Tibial nerve (tissue), 4 donors: ENCODE results near the gene TMEM232. TPM values are rescaled to one million over a fixed set of nuclear protein-coding genes. Genes with fewer than 3 reads are reported as not detected.

Experiments
- DNase-seq, 2 donors: peaks; one replicate each; pipeline ENCODE4 v3.0.0-alpha.2; 2019; ENCODE audit warnings: low spot score in 2 of 2
- H3K27ac ChIP-seq, 4 donors: fragments of 200-600 bp; sonication (generic) in 3 of 4; one replicate each; pipeline ENCODE4 v1.5.1; 2017 to 2019; ENCODE audit warnings: mild to moderate bottlenecking in 1 of 4
- H3K27me3 ChIP-seq, 2 donors: fragments of 200-600 bp; sonication (generic) in 1 of 2; one replicate each; pipeline versions ENCODE4 v1.5.1 to v1.6.0; 2017 to 2019
- H3K36me3 ChIP-seq, 3 donors: fragments of 200-600 bp; sonication (generic); one replicate each; pipeline ENCODE4 v1.5.1; 2018 to 2019
- H3K4me1 ChIP-seq, 4 donors: fragments of 200-600 bp; sonication (generic) in 3 of 4; one replicate each; pipeline ENCODE4 v1.5.1; 2017 to 2019
- H3K4me3 ChIP-seq, 4 donors: fragments of 200-600 bp; sonication (generic) in 3 of 4; one replicate each; pipeline ENCODE4 v1.5.1; 2017 to 2019; ENCODE audit warnings: mild to moderate bottlenecking in 1 of 4, moderate library complexity in 1 of 4
- H3K9me3 ChIP-seq, 4 donors: fragments of 200-600 bp; sonication (generic) in 3 of 4; one replicate each; pipeline ENCODE4 v1.5.1; 2017 to 2019
- EP300 ChIP-seq, 2 donors: sonication (generic); formaldehyde crosslinking; IDR thresholded peaks; one replicate each; pipeline ENCODE4 v1.6.1; 2017; ENCODE audit warnings: antibody characterized with exemption in 2 of 2, mild to moderate bottlenecking in 1 of 2
- POLR2A ChIP-seq, 2 donors: fragments of 450-650 bp; IDR thresholded peaks; one replicate each; pipeline ENCODE4 v1.6.1; 2017; ENCODE audit warnings: antibody characterized with exemption in 2 of 2, mild to moderate bottlenecking in 2 of 2, moderate library complexity in 2 of 2
- WGBS, 2 donors: methylation state at CpG; one replicate each; pipeline ENCODE4 v1.1.5; 2018; 5-methylcytosine and 5-hydroxymethylcytosine counted together
- total RNA-seq, 4 donors: library from RNA; depleted of rRNA; stranded (reverse); fragments of >200 nt; gene quantifications; one replicate each; pipeline ENCODE4 v1.1.0, GENCODE V29; 2016
- TF ChIP-seq, protein P1 (sequence below), 5 experiments: fragments of 200-600 bp in 3 of 5; fragments of 450-650 bp in 2 of 5; sonication (generic) in 3 of 5; IDR thresholded peaks; one replicate each; pipeline ENCODE4 v1.5.1; 2016 to 2019; ENCODE audit warnings: antibody characterized with exemption in 5 of 5, mild to moderate bottlenecking in 3 of 5, moderate library complexity in 2 of 5

TMEM232 gene
- total RNA-seq, 4 donors from 2014 or later, result 1.7 to 14.4 (median 4.1) TPM

DNA sequence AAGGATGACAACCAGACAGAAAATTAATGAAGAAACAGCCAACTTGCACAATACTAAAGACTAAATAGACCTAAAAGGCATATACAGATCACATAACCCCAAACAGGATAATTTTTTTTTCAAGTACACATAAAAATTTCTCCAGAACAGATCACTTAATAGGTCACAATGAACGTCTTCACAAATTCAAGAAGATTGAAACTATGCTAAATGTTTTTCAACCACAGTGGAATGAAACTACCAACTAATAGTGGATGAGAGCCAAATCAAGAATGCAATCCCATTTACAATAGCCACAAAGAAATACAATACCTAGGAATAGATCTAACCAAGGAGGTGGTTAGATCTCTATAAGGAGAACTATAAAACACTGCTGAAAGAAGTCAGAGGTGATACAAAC is 145.8 kb downstream of the TMEM232 start:
- no peak overlapping the region for H3K4me3 ChIP-seq
- peaks cover 0 to 3% (median 0%) of the 10 kb centered on the region in 3 donors for H3K36me3 ChIP-seq
- H3K9me3 ChIP-seq, result peaks cover 0 to 11% (median 0%) of the 10 kb centered on the region in 4 donors
- DNase-seq, result no peak
- TF ChIP-seq POLR2A (IDR thresholded peaks at IDR 0.05) (no peak), EP300 (IDR thresholded peaks at IDR 0.05) (no peak)
- TF ChIP-seq, protein P1, sequence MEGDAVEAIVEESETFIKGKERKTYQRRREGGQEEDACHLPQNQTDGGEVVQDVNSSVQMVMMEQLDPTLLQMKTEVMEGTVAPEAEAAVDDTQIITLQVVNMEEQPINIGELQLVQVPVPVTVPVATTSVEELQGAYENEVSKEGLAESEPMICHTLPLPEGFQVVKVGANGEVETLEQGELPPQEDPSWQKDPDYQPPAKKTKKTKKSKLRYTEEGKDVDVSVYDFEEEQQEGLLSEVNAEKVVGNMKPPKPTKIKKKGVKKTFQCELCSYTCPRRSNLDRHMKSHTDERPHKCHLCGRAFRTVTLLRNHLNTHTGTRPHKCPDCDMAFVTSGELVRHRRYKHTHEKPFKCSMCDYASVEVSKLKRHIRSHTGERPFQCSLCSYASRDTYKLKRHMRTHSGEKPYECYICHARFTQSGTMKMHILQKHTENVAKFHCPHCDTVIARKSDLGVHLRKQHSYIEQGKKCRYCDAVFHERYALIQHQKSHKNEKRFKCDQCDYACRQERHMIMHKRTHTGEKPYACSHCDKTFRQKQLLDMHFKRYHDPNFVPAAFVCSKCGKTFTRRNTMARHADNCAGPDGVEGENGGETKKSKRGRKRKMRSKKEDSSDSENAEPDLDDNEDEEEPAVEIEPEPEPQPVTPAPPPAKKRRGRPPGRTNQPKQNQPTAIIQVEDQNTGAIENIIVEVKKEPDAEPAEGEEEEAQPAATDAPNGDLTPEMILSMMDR (IDR thresholded peaks at IDR 0.05), result no peak
- H3K4me1 ChIP-seq, result no peaks in the 10 kb centered on the region
- 59 to 60% methylated on average over 1 of the region's 1 CpG for WGBS, 2 donors
- H3K27ac ChIP-seq, result no peak overlapping the region
- H3K27me3 ChIP-seq, result no peaks in the 10 kb centered on the region

DNA sequence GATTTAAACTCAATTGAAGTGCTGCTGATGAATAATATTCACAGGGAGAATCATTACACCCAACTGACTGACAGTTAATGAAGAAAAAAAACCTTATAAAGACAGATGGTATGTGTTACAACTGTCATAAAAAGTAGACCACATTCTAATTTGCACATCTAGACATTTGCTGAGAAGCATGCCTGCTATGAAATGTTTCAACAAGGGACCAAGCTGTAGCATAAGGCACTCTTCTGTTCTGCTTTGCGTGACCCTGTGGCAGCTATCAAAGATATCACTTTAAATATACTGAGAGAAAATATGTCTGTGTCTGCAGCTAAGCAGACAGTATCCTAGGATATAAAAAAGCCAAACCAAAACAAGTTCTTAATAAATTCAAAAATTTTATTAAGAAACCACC is 153.7 kb downstream of the TMEM232 start:
- DNase-seq, result no peak
- Histone ChIP-seq H3K36me3 (peaks cover 0 to 14% (median 0%) of the 10 kb centered on the region in 3 donors), H3K9me3 (no peaks in the 10 kb centered on the region), H3K27me3 (no peaks in the 10 kb centered on the region), H3K27ac (no peak overlapping the region), H3K4me1 (no peaks in the 10 kb centered on the region), H3K4me3 (no peak overlapping the region)
- TF ChIP-seq, protein P1 (IDR thresholded peaks at IDR 0.05), result no peak
- TF ChIP-seq EP300 (IDR thresholded peaks at IDR 0.05) (no peak), POLR2A (IDR thresholded peaks at IDR 0.05) (no peak)
- 62 to 63% methylated on average over 1 of the region's 1 CpG for WGBS, 2 donors

DNA sequence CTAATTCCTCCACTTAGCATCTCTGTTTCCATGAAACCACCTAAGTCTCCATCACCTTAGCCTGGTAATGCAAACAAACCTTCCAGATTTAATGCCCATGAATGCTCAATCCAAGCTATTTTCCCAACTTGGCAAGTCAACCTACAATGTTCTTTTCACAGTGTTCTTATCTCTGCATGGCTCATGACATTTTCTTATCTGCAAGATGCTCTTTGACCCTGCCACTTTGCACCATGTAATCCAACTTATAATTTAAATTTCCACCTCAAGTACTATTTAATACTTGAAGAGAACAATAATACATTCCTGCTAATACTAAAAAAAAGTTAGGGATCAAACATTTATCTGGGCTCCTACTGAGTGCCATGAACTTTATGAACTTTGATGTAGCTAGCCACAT is 164.3 kb downstream of the TMEM232 start:
- Histone ChIP-seq H3K36me3 (no peaks in the 10 kb centered on the region), H3K27ac (no peak overlapping the region)
- TF ChIP-seq, protein P1 (IDR thresholded peaks at IDR 0.05), result no peak
- TF ChIP-seq EP300 (IDR thresholded peaks at IDR 0.05), result no peak
- TF ChIP-seq POLR2A (IDR thresholded peaks at IDR 0.05), result no peak

DNA sequence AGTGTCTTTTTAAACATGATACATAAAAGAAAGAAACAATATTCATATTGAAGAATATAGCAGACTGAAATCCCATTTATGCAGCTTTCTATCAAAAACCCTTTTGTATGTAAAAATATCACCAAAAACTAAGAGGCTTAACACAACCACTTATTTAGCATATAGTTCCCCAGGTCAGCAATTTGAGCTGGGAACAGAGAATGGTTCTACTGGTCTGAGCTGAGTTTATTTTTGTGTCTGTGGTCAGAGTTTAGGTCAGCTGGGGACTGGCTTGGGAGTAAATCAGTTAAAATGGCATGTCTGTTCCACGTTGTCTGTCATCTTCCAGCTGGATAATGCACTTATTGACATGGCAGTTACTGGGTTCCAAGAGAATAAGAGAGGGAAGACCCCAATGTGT is 165.0 kb downstream of the TMEM232 start:
- no peak for TF ChIP-seq EP300 (IDR thresholded peaks at IDR 0.05)
- TF ChIP-seq, protein P1 (IDR thresholded peaks at IDR 0.05), result no peak
- no peak for TF ChIP-seq POLR2A (IDR thresholded peaks at IDR 0.05)
- H3K27ac ChIP-seq, result no peak overlapping the region
- H3K4me1 ChIP-seq, result no peaks in the 10 kb centered on the region
- no peaks in the 10 kb centered on the region for H3K27me3 ChIP-seq
- WGBS, 2 donors, result 0 to 32% methylated on average over 1 of the region's 1 CpG
- no peaks in the 10 kb centered on the region for H3K36me3 ChIP-seq
- DNase-seq, result no peak
- no peak overlapping the region for H3K4me3 ChIP-seq
- H3K9me3 ChIP-seq, result peaks cover 0 to 9% (median 0%) of the 10 kb centered on the region in 4 donors

More for the DNA sequence above, 164.3 kb downstream of the TMEM232 start:
- Histone ChIP-seq H3K4me3 (no peak overlapping the region), H3K9me3 (peaks cover 0 to 3% (median 0%) of the 10 kb centered on the region in 4 donors), H3K27me3 (no peaks in the 10 kb centered on the region), H3K4me1 (no peaks in the 10 kb centered on the region)
- DNase-seq, result no peak

DNA sequence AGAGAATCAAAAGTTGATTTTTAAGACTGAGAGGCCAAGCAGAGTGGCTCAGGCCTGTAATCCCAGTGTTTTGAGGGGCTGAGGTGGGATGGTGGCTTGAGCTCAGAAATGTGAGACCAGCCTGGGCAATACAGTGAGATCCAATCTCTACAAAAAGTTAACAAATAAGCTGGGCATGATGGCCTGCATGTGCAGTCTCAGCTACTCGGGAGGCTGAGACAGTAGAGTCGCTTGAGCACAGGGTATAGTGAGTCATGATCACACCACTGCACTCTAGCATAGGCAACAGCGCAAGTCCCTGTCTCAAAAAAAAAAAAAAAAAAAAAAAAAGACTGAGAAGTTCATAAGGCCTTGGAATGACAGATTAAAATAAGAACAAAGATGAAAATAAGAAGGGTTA is 177.2 kb downstream of the TMEM232 start:
- peaks cover 0 to 14% (median 3%) of the 10 kb centered on the region in 4 donors for H3K9me3 ChIP-seq
- no peaks in the 10 kb centered on the region for H3K36me3 ChIP-seq
- TF ChIP-seq, protein P1 (IDR thresholded peaks at IDR 0.05), result no peak
- TF ChIP-seq EP300 (IDR thresholded peaks at IDR 0.05), result no peak
- H3K4me1 ChIP-seq, result no peaks in the 10 kb centered on the region
- 95% methylated on average over 3 of the region's 3 CpGs for WGBS, 2 donors
- H3K27ac ChIP-seq, result no peak overlapping the region
- H3K4me3 ChIP-seq, result no peak overlapping the region
- no peak for DNase-seq
- no peaks in the 10 kb centered on the region for H3K27me3 ChIP-seq
